Dedifferentiated amniotic fluid mesenchymal stem cell (primary cell): ENCODE measurements around the gene IWS1.
"Not testable (repeated sequence)": the region's sequence is repeated elsewhere in the genome, so short reads cannot be mapped to it uniquely, and the experiment has no call there.

ENCODE experiments used
- DNase-seq: peaks from one replicate; pipeline ENCODE4 v3.0.0-alpha.2; 2016; ENCODE audit errors: extremely low spot score

IWS1 gene

DNA sequence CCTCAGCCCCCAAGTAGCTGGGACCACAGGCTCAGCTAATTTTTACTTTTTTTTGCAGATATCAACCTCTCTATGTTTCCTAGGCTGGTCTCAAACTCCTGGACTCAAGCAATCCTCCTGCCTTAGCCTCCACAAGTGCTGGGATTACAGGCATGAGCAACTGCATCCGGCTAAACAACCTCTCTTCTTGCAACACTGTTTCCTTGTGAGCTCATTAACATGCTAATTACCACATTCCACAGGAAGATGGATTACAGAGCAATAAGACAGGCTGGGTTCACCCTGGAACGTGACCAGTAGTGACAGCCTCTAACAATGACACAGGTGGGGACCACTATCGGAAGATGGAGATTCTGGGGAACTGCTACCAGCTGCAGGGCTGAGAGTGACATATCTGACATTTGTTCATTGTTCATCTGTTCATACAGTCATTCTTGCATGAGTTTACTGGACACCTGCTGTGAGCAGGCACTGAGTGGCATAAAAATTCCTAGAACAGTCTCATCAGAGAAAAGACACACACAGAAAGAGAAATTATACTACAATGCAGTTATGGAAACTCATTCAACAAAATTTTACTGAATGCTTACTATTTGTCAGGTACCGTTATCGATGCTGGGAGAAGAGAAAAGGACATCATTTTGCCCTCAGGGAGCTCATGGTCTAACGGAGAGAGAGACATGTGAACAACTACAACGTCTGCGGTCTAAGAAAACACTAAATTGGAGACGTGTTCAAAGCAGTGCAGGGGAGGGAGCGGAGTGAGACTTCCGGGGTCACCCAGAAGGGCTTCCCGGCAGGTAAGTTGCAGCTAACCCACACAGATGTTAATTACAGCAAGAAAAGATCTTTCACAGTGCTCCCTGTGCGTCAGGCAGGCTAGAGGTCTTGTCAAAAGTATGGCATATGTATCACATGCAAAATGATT lies 70.5 kb downstream of the IWS1 start:
- no peak for DNase-seq

DNA sequence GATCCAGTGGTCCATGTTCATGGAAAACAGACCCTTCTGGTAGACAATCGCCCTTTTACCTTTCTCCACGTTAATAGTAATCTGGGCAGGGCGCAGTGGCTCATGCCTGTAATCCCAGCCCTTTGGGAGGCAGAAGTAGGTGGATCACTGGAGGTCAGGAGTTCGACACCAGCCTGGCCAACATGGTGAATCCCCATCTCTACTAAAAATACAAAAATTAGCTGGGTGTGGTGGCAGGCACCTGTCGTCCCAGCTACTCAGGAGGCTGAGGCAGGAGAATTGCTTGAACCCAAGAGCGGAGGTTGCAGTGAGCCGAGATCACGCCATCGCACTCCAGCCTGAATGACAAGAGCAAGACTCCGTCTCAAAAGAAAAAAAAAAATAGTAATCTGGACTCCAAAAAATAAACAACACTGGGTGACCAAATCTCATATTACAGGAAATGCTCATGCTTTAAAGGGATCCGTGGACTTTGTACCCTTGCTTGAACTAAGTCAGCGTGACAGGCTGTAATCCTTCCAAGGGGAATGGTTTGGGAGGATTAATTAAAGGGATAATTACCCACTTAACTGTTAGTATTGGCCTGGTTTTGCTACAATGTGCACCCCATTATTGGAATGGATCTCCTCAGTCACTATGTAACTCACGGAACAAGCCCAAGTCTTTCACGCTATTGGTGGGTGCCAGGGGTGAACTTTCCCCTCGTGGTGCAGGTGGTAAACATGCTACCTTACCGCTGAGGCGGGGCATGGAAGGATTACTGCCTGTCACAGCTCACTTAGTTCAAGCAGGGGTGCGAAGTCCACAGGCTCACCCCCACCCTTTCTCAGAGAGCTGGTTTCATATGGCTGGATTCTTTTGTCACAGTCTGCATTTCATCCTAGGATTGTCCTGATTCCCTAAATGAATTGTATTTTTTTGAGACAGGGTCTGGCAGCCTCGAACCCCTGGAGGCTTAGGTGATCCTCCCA lies 71.4 kb downstream of the IWS1 start:
- DNase-seq = no peak

DNA sequence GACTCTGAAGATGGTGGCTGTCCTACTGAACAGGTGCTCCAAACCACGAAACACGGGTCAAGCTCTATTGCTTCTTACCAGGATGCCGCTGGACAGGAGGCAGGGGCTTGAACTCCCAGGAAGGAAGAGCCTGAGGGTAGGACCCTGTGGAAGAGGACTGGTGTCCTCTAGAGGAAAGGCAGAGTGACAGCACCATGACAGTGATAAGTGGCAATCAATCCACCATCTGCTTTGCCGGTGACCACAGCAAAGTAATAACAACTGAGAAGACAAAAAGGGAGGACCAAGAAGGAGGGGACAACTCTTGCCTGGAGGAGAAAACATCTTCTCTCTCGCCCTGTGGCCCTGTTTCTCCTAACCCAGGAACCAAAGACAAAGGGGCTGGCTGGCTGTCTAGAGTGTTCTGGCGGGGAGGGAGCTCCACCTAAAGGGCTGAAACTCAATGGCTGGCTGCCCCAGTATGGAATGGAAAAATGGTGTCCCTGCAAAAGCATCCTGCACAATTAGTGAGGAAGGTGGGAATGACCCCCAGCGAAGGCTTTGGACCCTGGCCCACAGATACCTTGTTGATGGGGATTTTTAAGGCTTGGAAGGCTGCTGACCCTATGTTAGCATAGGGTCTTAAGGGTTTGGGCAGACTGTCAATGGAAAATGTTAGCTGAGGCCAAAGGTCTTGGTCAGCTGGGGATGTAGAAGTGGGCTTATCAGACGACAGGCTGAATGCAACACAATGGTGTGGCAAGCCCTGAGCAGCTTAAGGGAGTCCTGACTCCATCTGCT lies 72.7 kb downstream of the IWS1 start:
- DNase-seq = no peak

DNA sequence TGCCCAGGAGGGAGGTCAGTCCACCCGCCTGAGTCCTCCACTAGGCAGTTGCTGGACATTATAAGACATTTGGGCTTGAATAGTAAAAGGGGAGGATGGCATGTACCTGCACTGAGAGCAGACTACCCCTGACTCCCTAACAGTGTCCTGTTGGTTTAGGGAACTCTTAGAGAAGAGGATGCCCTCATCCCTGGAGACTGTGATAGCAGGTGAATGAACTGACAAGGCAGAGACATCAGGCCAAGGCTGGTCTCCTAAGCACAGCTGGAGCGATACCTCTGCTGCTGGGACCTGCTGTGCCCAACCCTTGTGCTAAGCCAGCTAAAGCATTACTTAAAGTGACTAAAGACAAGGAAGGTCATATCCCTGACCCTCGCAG lies 73.3 kb downstream of the IWS1 start:
- no peak for DNase-seq

DNA sequence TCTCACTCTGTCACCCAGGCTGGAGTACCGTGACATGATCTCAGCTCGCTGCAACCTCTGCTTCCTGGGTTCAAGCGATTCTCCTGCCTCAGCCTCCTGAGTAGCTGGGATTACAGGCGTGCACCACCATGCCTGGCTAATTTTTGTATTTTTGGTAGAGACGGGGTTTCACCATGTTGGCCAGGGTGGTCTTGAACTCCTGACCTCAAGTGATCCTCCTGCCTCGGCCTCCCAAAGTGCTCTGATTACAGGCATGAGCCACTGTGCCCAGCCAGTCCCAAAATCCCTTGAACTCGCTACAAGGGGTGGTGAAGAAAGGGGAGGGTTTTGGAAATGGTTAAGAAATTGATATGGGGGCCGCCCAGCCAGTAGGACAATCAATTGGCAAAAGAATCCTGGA lies 73.9 kb downstream of the IWS1 start:
- not testable (repeated sequence) for DNase-seq

DNA sequence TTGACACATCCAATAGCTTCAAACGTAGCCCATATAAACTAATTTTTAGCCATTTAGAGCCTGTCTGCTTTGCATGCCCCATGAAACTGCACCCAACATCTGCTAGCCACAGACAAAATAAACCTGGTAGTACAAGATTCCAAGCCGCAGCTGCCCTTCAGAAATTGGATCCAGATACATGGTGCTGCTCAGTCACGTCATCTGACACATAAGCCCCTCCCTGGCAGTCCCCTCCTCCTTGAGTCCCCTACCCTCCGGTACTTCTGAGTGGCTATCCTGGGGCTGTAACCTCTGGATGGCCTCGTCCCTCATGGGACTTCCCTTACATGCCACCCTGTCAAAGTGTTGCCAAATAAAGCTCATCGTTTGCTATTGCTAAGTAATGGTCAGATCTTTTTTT lies 74.3 kb downstream of the IWS1 start:
- DNase-seq = no peak

DNA sequence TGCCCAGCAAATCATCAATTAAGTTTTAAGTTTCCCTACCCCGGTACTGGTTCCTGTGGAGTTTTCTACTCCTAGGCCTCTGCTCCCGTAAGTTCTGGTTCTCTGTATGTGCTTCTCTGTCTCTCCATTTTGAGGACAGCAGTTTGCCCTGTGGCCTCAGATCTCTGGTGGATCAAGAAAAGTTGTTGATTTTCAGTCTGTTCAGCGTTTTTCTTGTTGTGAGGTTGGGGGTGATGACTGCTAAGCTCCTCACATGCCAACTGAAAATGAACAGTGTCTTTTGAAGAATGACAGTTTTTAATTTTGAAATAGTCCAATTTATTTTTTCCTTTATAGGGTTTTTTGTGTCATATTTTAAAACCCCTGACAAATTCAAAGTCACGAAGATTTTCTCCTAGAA lies 76.4 kb downstream of the IWS1 start:
- no peak for DNase-seq

DNA sequence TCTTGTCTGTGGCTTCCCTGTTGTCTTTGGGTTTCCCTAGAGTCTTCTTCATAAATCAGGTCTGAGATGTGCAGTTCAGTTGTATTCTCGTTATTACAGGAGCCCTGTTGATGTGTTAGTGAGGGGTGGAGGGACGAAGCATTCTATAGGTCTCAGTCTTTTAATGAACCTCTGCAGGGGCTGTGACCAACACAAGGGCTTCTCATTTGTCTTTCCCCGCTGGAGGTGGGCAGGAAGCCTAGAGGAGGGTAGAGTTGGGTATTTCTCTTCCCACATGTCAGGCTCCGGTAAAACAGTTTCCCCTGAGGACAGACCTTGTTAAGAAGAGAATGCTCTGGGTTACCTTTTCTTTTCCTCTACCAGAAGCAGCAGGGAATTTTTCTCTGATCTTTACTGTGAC lies 76.9 kb downstream of the IWS1 start:
- DNase-seq = no peak

DNA sequence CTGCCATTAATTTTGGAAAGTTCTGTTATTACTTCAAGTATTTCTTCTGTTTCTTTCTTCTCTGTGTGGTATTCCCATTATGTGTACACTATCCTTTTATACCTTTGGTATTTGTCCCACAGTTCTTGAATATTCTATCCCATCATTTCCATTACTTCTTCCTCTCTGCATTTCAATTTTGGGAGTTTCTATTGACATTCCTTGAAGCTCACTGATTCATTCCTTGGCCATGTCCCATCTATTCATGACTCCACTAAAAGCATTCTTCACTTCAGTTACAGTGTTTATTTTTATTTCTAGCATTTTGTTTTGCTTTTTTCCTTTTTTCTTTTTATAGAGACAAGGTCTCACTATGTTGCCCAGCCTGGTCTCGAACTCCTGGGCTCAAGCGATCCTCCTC lies 77.8 kb downstream of the IWS1 start:
- DNase-seq = peak; percentile 60

DNA sequence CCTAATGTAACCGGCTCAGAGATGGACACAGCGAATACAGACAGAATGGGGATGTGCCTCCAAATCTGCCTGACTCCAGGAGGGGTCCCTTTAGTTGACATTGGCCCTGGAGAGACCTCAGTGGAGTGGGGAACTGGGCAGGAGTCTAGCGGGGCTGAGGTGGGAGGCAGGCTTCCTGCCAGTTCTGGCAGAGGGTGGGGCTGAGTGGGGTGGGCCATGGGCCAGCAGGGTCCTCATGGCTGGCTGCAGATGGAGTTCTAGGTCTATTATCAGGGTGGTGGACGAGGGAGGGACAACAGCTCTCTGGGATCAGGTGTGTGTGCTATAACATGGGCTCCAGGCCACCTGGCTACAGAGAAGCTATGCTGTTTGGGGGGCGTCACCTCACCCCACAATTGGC lies 86.9 kb downstream of the IWS1 start:
- no peak for DNase-seq

DNA sequence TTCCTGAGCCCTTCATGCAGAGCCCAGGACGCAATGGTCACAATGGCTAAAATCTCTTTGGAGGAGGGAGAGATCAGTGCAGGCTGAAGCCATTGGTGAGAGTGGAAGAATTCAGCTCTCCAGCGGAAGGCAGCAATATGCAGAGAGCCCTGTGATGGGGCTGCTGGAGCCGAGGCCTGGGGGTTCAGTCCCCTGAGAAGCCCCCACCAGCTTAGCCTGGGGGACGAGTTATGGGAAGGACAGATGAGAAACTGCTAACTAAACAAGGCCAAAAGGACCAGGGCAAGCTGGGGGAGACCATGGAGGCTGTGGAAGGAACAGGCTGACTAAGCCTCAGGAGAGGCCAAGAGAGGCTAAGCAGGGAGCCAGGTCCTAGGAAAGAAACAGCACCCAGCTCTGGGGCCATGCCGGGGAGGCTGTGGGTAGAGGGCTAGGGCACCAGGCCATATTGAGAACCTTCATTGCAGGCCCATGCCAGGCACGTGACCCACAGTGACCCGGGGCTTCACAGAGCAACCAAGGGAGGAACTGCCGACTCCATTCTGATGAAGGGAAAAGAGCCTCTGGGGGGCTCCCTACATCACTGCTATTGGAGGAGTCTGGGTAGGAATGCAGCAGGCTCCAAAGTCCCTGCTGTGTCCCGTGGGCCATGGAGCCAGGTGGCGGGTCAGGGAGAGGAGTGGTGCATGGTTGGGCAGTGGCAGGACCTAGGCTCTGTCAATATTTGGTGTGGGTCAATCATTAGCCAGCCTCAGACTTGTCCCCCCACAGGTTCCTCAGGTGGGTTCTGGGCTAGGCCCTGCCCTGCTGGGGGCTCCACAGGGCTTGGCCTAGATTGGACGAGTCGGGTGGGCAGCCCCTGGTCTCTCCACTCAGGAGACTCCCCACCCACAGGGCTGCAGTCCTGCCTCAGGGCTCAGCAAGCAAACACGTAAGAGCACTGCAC lies 88.2 kb downstream of the IWS1 start:
- DNase-seq = no peak

DNA sequence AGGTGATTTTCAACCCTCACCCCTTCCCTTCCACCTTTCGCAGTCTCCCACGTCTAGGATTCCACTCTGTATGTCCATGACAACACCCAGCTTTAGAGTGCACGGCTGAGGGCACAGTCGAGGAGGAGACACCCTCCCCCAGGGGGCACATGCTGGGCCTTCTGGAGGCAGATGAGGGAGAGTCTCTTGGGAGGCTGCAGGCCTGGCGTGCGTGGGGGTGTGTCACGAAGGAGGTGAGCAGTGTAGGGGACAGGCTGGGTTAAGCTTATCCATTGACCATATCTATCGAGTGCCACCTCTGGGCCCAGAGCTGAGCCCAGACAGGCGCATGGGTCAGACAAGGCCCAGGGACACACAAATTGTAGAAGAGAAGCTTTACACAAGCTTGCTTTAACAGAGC lies 89.2 kb downstream of the IWS1 start:
- no peak for DNase-seq

DNA sequence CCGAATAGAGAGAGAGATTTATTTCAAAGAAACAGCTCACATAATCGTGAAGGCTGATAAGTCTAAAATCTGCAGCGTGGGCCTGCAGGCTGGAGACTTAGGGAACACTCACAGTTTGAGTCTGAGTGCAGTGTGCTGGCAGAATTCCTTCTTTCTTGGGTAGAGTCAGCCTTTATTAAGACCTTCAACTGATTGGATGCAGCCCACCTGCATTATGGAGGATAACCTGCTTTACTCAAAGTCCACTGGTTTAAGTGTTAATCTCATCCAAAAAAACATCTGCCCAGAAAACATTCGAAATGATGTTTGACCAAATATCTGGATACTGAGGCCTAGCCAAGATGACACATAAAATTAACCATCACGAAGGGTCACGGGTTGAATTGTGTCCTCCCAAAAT lies 91.8 kb downstream of the IWS1 start:
- no peak for DNase-seq

DNA sequence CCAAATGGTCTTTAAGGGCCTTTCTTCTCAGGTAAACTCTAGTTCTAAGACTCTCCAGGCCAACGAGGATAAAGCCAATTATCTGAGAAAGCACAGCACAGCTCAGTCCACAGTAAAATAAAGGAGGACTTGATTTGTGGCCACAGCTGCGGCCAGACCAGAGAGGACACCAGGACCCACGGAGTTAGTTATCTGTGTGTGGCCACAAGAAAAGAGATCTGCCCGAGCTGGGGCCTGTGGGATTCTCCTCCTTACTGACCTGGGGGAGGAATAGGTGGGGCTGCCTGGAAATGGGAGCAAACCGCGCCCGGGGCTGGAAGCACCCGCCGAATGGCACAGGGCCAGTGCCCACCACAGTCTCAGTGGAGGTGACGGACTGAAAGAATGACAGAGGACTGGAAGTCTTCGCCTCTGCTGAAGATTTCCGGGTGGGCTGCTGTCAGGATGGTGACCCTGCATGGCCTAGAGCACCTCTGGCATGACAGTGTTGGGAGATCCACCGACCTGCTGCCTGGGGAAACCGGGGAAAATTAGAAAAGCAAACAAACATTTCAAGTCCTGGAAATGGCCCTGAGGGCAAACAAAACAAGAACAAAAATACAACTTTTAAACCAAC lies 94.8 kb downstream of the IWS1 start:
- DNase-seq = no peak
